NT2/D1 (cell line): ENCODE measurements around the gene DOCK8.

Source experiments
- DNase-seq: peaks from one replicate; pipeline ENCODE4 v3.0.0-alpha.2; 2011; ENCODE audit warnings: low read depth, low spot score
- H3K27me3 ChIP-seq: 2 replicates; pipeline ENCODE4 v1.6.0; 2011; ENCODE audit warnings: mild to moderate bottlenecking; ENCODE audit not compliant: insufficient read length, insufficient read depth
- H3K36me3 ChIP-seq: 2 replicates; pipeline ENCODE4 v1.6.1; 2011; ENCODE audit warnings: mild to moderate bottlenecking, low read length, mixed read lengths; ENCODE audit not compliant: insufficient read depth, insufficient read length
- H3K4me1 ChIP-seq: 2 replicates; pipeline ENCODE4 v1.5.1; 2011; ENCODE audit not compliant: insufficient read depth, insufficient read length
- H3K4me3 ChIP-seq: 2 replicates; pipeline ENCODE4 v1.5.1; 2011; ENCODE audit warnings: low read depth; ENCODE audit not compliant: insufficient read length
- H3K9ac ChIP-seq: 2 replicates; pipeline ENCODE4 v1.6.0; 2011; ENCODE audit warnings: low read depth; ENCODE audit not compliant: insufficient read length
- H3K9me3 ChIP-seq: 2 replicates; pipeline ENCODE4 v1.5.1; 2011; ENCODE audit warnings: mild to moderate bottlenecking, low read length; ENCODE audit not compliant: insufficient read depth
- SUZ12 ChIP-seq: IDR thresholded peaks from 2 replicates; pipeline ENCODE4 v1.6.1; 2011; ENCODE audit not compliant: insufficient read length, insufficient read depth; ENCODE audit errors: extremely low read depth
- YY1 ChIP-seq: IDR thresholded peaks from 2 replicates; pipeline ENCODE4 v1.6.1; 2011; ENCODE audit not compliant: insufficient read length, insufficient read depth
- ZNF274 ChIP-seq: IDR thresholded peaks from 2 replicates; pipeline ENCODE4 v1.6.1; 2011; ENCODE audit warnings: mild to moderate bottlenecking, low read depth, low read length

Gene DOCK8

DNA sequence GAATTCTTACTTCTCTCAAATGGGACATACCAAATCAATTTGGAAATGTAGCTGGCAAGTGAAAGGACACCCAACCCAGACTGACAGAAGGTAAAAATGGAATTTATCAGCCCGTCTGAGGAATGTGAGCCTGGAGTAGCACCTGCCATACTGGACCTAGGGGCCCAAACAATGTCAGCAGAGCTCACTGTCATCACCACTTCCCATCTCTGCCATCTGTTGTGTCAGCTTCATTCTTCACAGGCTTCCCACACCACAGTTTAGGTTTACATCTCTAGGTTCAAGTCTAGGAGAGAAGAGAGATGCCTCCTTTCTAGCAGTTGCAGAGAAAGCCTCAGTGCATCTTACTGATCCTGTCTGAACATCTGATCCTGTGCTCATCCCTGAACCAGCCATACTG, 222.4 kb downstream of the DOCK8 start:
- DNase-seq, result no peak
- H3K27me3 ChIP-seq, result no peaks in the 10 kb centered on the region
- no peak overlapping the region for H3K4me3 ChIP-seq
- H3K36me3 ChIP-seq, result no peaks in the 10 kb centered on the region
- TF ChIP-seq ZNF274, result no peak
- no peak for TF ChIP-seq SUZ12
- no peak for TF ChIP-seq YY1
- H3K9me3 ChIP-seq, result no peaks in the 10 kb centered on the region
- no peaks in the 10 kb centered on the region for H3K4me1 ChIP-seq
- H3K9ac ChIP-seq, result no peak overlapping the region

DNA sequence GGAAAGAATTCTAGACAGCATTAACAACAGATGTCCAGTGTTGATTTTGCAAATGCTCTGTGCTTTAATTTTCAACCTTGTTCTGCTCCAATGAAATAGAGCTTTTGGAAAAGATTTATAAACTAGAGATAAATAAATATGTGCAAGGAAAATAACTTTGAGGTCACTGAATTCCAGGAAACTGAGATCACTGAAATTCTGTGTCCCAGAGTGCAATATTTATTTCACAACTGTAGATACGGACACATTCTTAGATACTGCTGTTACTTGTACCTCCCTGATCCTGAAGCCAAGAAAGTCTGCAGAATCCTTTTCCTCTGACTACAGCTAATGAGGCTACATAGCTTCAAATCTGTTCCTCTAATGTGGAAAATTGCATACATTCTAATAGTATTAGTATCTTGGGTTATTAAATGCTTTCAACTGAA, 222.9 kb downstream of the DOCK8 start:
- no peak overlapping the region for H3K9ac ChIP-seq

DNA sequence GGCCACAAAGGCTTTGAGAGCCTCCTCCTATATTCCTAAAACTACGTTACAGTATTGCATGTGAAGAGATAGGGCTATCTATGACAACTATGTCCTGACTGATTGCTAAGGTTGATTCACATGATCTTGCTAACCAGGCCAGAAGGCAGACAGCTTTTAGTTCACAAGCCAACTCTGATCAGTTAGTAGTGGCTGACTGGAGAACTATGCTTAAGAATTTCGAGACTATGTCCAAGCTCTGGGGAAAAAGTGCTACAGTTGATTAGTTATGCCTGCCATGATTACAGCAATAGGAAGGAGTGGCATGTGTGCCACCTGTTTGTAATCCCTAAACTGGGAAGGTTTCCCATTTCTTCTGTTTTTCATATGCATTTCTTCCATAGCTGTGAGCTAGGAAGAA, 223.4 kb downstream of the DOCK8 start:
- no peak overlapping the region for H3K9ac ChIP-seq
- TF ChIP-seq ZNF274, result no peak
- TF ChIP-seq YY1, result no peak
- no peak for TF ChIP-seq SUZ12
- no peaks in the 10 kb centered on the region for H3K27me3 ChIP-seq
- H3K9me3 ChIP-seq, result 0 out of 2 replicates have a peak, but pooled peaks cover 3% of the 10 kb centered on the region
- DNase-seq, result no peak
- no peak overlapping the region for H3K4me3 ChIP-seq
- no peaks in the 10 kb centered on the region for H3K36me3 ChIP-seq
- H3K4me1 ChIP-seq, result no peaks in the 10 kb centered on the region

More for the DNA sequence above, 222.9 kb downstream of the DOCK8 start:
- no peak for DNase-seq
- Histone ChIP-seq H3K27me3 (no peaks in the 10 kb centered on the region), H3K36me3 (no peaks in the 10 kb centered on the region), H3K4me3 (no peak overlapping the region), H3K9me3 (no peaks in the 10 kb centered on the region), H3K4me1 (no peaks in the 10 kb centered on the region)
- no peak for TF ChIP-seq ZNF274
- TF ChIP-seq SUZ12, result no peak

DNA sequence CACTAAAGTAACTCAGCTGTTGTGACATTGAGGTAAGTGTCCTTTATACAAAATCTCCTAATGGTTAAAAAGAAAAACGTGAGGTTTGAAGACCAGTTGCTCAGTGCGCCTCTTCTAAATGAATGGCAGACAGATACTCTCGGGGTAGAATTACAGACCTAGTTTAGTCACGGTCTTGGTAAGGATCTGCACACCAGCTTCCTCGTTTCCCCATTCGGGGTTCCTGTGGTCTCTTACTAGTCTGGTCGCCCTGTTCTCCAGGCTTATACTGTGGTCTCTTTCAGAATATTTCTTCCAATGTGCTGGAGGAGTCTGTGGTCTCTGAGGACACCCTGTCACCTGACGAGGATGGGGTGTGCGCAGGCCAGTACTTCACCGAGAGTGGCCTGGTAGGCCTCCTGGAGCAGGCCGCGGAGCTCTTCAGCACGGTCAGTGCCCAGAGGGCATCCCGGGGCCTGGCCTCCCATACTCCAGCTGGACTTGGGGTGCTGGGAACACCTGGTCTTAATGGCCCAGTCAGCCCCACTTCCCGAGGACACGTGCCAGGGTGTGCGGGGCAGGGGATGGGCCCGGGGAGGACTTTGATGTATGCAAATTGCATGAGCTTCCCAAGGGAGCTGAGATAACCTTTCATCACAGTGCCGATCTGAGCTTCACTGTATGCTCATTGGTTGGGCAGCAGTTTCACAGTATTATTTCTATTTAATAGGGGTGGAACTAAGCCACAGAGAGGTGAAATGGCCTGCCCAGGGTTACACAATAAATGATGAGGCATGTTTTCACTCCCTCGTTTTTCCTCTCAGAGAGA, 224.5 kb downstream of the DOCK8 start:
- no peak overlapping the region for H3K9ac ChIP-seq
- TF ChIP-seq SUZ12 (no peak), YY1 (no peak), ZNF274 (no peak)
- peaks cover 14% of the 10 kb centered on the region for H3K9me3 ChIP-seq
- no peak for DNase-seq
- no peak overlapping the region for H3K4me3 ChIP-seq
- H3K27me3 ChIP-seq, result no peaks in the 10 kb centered on the region
- no peaks in the 10 kb centered on the region for H3K4me1 ChIP-seq
- no peaks in the 10 kb centered on the region for H3K36me3 ChIP-seq

DNA sequence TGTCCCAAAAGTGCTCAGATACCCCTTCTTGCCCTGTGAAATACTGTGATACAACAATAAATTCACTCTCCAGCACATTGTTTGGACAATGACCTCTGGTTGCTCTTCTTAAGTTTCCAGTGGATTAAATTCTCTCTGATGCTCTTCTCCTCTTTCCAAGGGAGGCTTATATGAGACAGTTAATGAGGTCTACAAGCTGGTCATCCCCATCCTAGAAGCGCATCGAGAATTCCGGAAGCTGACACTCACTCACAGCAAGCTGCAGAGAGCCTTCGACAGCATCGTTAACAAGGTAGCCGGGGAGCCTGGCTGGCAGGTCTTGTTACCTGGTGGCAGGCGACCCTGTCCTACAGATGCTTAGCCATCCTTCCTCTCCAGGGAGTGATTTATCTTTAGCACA, 226.5 kb downstream of the DOCK8 start:
- no peak for TF ChIP-seq SUZ12
- TF ChIP-seq YY1, result no peak
- TF ChIP-seq ZNF274, result no peak
- Histone ChIP-seq H3K27me3 (no peaks in the 10 kb centered on the region), H3K4me3 (no peak overlapping the region), H3K4me1 (no peaks in the 10 kb centered on the region), H3K9ac (no peak overlapping the region), H3K9me3 (peaks cover 30% of the 10 kb centered on the region), H3K36me3 (no peaks in the 10 kb centered on the region)
- DNase-seq, result no peak

DNA sequence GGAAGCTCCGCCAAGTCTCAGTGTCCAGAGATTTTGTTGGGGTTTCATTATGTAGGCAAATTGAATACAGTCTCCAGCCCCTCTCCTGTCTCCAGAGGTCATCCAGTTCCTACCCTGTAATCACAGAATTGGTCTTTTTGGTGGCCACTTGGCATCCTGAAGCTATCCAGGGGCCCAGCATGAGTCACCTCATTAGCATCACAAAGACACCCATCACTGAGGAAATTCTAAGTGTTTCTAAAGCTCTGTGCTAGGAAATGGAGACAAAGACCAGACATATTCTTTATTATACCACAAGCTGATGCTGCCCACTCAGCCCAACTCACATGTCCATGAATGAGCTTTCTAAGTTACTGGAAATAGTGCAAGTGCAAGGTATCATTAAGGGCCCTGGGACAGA, 229.9 kb downstream of the DOCK8 start:
- no peak overlapping the region for H3K9ac ChIP-seq
- no peaks in the 10 kb centered on the region for H3K4me1 ChIP-seq
- H3K4me3 ChIP-seq, result no peak overlapping the region
- H3K9me3 ChIP-seq, result peaks cover 30% of the 10 kb centered on the region
- H3K36me3 ChIP-seq, result no peaks in the 10 kb centered on the region
- TF ChIP-seq SUZ12 (no peak), ZNF274 (no peak), YY1 (no peak)
- peak; percentile 74 for DNase-seq
- H3K27me3 ChIP-seq, result no peaks in the 10 kb centered on the region

DNA sequence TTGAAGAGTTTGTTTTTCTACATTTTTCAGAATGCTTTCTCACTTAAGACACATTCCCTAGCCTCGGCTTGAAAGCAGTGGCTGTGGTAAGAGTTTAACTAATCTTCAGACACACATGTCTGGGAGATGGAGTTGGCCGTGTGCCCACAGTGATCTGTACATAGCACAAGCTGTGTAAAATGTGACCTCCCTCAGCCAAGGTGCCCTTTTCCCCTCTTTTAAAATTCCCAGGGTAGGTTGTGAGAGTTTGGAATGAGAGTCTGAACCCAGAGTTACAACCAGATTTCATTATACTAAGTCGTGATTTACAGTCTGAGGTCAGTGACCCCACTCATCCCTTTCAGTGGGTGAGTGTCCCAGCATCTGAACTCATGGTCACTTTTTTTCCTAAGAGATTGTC, 230.4 kb downstream of the DOCK8 start:
- Histone ChIP-seq H3K9me3 (peaks cover 30% of the 10 kb centered on the region), H3K9ac (no peak overlapping the region), H3K4me1 (no peaks in the 10 kb centered on the region), H3K4me3 (no peak overlapping the region), H3K27me3 (no peaks in the 10 kb centered on the region), H3K36me3 (no peaks in the 10 kb centered on the region)
- no peak for TF ChIP-seq SUZ12
- DNase-seq, result no peak
